Measurements from ENCODE around the gene ANKS1B.
"Not testable (repeated sequence)": the region's sequence is repeated elsewhere in the genome, so short reads cannot be mapped to it uniquely, and the experiment has no call there.

The ANKS1B gene

GRCh38 chr12:98970950-98971349, 1013.8 kb downstream of the ANKS1B start:
- no peak for DNase-seq (ENCODE audit: low read depth in 1 of 2, low spot score in 1 of 2)

- DNase-seq (ENCODE audit: low read depth in 1 of 2, low spot score in 1 of 2): no peak
Observed at GRCh38 chr12:98970210-98970609, 1014.5 kb downstream of the ANKS1B start.

GRCh38 chr12:98968896-98969295, 1015.8 kb downstream of the ANKS1B start:
- DNase-seq (ENCODE audit: low read depth in 1 of 2, low spot score in 1 of 2): no peak

GRCh38 chr12:98957135-98957534, 1027.6 kb downstream of the ANKS1B start:
- DNase-seq (ENCODE audit: low read depth in 1 of 2, low spot score in 1 of 2): not testable (repeated sequence)

- no peak for DNase-seq (ENCODE audit: low read depth in 1 of 2, low spot score in 1 of 2)
Observed at GRCh38 chr12:98955284-98955683, 1029.5 kb downstream of the ANKS1B start.

- DNase-seq (ENCODE audit: low read depth in 1 of 2, low spot score in 1 of 2): no peak
Observed at GRCh38 chr12:98954506-98954905, 1030.2 kb downstream of the ANKS1B start.

GRCh38 chr12:98951406-98951805, 1033.3 kb downstream of the ANKS1B start:
- no peak for DNase-seq (ENCODE audit: low read depth in 1 of 2, low spot score in 1 of 2)

- no peak for DNase-seq (ENCODE audit: low read depth in 1 of 2, low spot score in 1 of 2)
Observed at GRCh38 chr12:98948343-98948949, 1036.3 kb downstream of the ANKS1B start.

- no peak for DNase-seq (ENCODE audit: low read depth in 1 of 2, low spot score in 1 of 2)
Observed at GRCh38 chr12:98945864-98946263, 1038.9 kb downstream of the ANKS1B start.

- DNase-seq (ENCODE audit: low read depth in 1 of 2, low spot score in 1 of 2): no peak
Observed at GRCh38 chr12:98939926-98940325, 1044.8 kb downstream of the ANKS1B start.

- no peak for DNase-seq (ENCODE audit: low read depth in 1 of 2, low spot score in 1 of 2)
Observed at GRCh38 chr12:98939350-98939749, 1045.4 kb downstream of the ANKS1B start.

GRCh38 chr12:98935847-98936246, 1048.9 kb downstream of the ANKS1B start:
- DNase-seq (ENCODE audit: low read depth in 1 of 2, low spot score in 1 of 2): no peak

- no peak for DNase-seq (ENCODE audit: low read depth in 1 of 2, low spot score in 1 of 2)
Observed at GRCh38 chr12:98922871-98923270, 1061.9 kb downstream of the ANKS1B start.

- DNase-seq (ENCODE audit: low read depth in 1 of 2, low spot score in 1 of 2): no peak
Observed at GRCh38 chr12:98918176-98918863, 1066.4 kb downstream of the ANKS1B start.

GRCh38 chr12:98916106-98916505, 1068.6 kb downstream of the ANKS1B start:
- DNase-seq (ENCODE audit: low read depth in 1 of 2, low spot score in 1 of 2): no peak

- DNase-seq (ENCODE audit: low read depth in 1 of 2, low spot score in 1 of 2): no peak
Observed at GRCh38 chr12:98912401-98912974, 1072.2 kb downstream of the ANKS1B start.

GRCh38 chr12:98911396-98911795, 1073.3 kb downstream of the ANKS1B start:
- DNase-seq (ENCODE audit: low read depth in 1 of 2, low spot score in 1 of 2): no peak

- no peak for DNase-seq (ENCODE audit: low read depth in 1 of 2, low spot score in 1 of 2)
Observed at GRCh38 chr12:98909746-98910145, 1075.0 kb downstream of the ANKS1B start.

- DNase-seq (ENCODE audit: low read depth in 1 of 2, low spot score in 1 of 2): no peak
Observed at GRCh38 chr12:98908866-98909265, 1075.9 kb downstream of the ANKS1B start.

GRCh38 chr12:98903875-98904274, 1080.9 kb downstream of the ANKS1B start:
- no peak for DNase-seq (ENCODE audit: low read depth in 1 of 2, low spot score in 1 of 2)

- DNase-seq (ENCODE audit: low read depth in 1 of 2, low spot score in 1 of 2): no peak
Observed at GRCh38 chr12:98901189-98901588, 1083.5 kb downstream of the ANKS1B start.

GRCh38 chr12:98896938-98897337, 1087.8 kb downstream of the ANKS1B start:
- DNase-seq (ENCODE audit: low read depth in 1 of 2, low spot score in 1 of 2): no peak
